PC-3 (cell line): ENCODE results near the gene KRTDAP.
"Not testable (repeated sequence)": the region's sequence is repeated elsewhere in the genome, so short reads cannot be mapped to it uniquely, and the experiment has no call there.

Experiments used
- EZH2 ChIP-seq: fragments of 300-600 bp; sonication (generic); IDR thresholded peaks from one replicate; pipeline ENCODE4 v1.6.1; 2017; ENCODE audit warnings: antibody characterized with exemption, mild to moderate bottlenecking, low read length; ENCODE audit not compliant: unreplicated experiment
- EZH2phosphoT487 ChIP-seq: fragments of 300-600 bp; sonication (generic); IDR thresholded peaks from 2 replicates; pipeline ENCODE4 v1.6.1; 2018; ENCODE audit warnings: mild to moderate bottlenecking, antibody characterized with exemption, low read length, borderline replicate concordance
- TF ChIP-seq, protein P1 (sequence below): fragments of 300-600 bp; sonication (generic); conservative IDR thresholded peaks from 2 replicates; pipeline ENCODE4 v1.5.1; 2017; ENCODE audit warnings: antibody characterized with exemption, low read depth, mild to moderate bottlenecking, low read length

DNA sequence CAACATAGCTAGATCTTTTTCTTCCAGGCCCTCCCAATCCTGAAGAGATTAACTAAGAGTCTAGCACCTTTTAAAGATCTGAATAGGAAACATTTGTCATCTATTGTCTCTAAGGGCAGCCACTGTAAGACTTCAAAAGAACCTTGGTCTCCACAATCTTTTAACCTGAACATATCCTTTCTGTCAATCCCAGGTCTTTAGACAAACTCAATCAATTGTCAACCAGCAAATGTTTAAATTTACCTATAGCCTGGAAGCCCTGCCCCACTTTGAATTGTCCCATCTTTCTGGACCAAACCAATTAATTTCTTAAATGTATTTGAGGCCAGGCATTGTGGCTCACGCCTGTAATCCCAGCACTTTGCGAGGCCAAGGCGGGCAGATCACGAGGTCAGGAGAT lies 19.2 kb downstream of the KRTDAP start:
- TF ChIP-seq, protein P1, sequence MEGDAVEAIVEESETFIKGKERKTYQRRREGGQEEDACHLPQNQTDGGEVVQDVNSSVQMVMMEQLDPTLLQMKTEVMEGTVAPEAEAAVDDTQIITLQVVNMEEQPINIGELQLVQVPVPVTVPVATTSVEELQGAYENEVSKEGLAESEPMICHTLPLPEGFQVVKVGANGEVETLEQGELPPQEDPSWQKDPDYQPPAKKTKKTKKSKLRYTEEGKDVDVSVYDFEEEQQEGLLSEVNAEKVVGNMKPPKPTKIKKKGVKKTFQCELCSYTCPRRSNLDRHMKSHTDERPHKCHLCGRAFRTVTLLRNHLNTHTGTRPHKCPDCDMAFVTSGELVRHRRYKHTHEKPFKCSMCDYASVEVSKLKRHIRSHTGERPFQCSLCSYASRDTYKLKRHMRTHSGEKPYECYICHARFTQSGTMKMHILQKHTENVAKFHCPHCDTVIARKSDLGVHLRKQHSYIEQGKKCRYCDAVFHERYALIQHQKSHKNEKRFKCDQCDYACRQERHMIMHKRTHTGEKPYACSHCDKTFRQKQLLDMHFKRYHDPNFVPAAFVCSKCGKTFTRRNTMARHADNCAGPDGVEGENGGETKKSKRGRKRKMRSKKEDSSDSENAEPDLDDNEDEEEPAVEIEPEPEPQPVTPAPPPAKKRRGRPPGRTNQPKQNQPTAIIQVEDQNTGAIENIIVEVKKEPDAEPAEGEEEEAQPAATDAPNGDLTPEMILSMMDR: not testable (repeated sequence)
- not testable (repeated sequence) for TF ChIP-seq EZH2phosphoT487, EZH2
